Mesothelial cell of epicardium (in vitro differentiated cells): ENCODE measurements around the gene HRC. TPM values are rescaled to one million over a fixed set of nuclear protein-coding genes. Genes with fewer than 3 reads are reported as not detected.

Experiments
- DNase-seq, 2 experiments: peaks; one replicate each; pipeline ENCODE4 v3.0.0; 2021; ENCODE audit warnings: low spot score in 2 of 2; ENCODE audit not compliant: unreplicated experiment in 2 of 2
- H3K27ac Mint-ChIP-seq: 2 replicates; pipeline ENCODE4 v1.8.0; 2021; ENCODE audit warnings: mixed read lengths
- H3K27me3 Mint-ChIP-seq: 2 replicates; pipeline ENCODE4 v1.8.0; 2021; ENCODE audit warnings: low read depth, mixed read lengths
- H3K36me3 Mint-ChIP-seq: 2 replicates; pipeline ENCODE4 v1.8.0; 2021; ENCODE audit warnings: mixed read lengths
- H3K4me1 Mint-ChIP-seq: 2 replicates; pipeline ENCODE4 v1.8.0; 2021; ENCODE audit warnings: mixed read lengths
- H3K4me3 Mint-ChIP-seq: 2 replicates; pipeline ENCODE4 v1.8.0; 2021; ENCODE audit warnings: mild to moderate bottlenecking, moderate library complexity, mixed read lengths
- H3K9me3 Mint-ChIP-seq: 2 replicates; pipeline ENCODE4 v1.8.0; 2021; ENCODE audit warnings: mixed read lengths
- total RNA-seq: library from RNA; stranded (reverse); gene quantifications from 3 replicates; pipeline ENCODE4 v1.2.1, GENCODE V29; 2021
- TF ChIP-seq, protein P1 (sequence below): fragments of 200-600 bp; sonication (generic); IDR thresholded peaks from one replicate; pipeline ENCODE4 v1.5.0; 2021; ENCODE audit warnings: antibody characterized with exemption; ENCODE audit not compliant: unreplicated experiment

The HRC gene
- total RNA-seq, 1 donor from 2014 or later = 14.7 TPM

DNA sequence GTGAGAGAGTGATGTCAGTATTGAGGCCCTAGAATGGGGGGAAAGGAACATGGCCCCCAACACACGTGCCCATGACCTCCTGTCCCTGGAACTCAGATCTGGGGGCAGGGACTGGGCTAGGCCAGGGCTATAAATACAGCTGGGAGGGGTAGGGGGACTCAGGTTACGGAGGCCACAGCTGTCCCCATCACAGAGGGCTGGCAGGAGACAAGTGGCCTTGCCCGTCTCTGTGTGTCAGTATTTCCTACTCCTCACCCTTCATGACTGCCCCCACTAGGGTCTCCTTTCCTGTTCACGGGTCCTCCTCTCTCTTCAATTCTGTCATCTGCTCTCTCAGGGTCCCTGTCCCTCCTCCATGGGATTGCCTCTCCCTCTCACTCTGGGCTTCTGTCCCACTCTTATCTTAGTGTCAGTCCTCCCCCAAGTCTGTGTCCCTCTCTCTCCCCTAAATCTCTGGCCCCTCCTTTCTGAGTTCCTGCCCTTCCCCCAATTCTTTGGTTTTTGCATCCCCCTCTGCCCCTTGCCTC is 687 bp upstream of the HRC start:
- TF ChIP-seq, protein P1, sequence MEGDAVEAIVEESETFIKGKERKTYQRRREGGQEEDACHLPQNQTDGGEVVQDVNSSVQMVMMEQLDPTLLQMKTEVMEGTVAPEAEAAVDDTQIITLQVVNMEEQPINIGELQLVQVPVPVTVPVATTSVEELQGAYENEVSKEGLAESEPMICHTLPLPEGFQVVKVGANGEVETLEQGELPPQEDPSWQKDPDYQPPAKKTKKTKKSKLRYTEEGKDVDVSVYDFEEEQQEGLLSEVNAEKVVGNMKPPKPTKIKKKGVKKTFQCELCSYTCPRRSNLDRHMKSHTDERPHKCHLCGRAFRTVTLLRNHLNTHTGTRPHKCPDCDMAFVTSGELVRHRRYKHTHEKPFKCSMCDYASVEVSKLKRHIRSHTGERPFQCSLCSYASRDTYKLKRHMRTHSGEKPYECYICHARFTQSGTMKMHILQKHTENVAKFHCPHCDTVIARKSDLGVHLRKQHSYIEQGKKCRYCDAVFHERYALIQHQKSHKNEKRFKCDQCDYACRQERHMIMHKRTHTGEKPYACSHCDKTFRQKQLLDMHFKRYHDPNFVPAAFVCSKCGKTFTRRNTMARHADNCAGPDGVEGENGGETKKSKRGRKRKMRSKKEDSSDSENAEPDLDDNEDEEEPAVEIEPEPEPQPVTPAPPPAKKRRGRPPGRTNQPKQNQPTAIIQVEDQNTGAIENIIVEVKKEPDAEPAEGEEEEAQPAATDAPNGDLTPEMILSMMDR = no peak
- Mint-ChIP-seq H3K27ac (peak overlapping the region; percentile 91), H3K27me3 (no peaks in the 10 kb centered on the region)

DNA sequence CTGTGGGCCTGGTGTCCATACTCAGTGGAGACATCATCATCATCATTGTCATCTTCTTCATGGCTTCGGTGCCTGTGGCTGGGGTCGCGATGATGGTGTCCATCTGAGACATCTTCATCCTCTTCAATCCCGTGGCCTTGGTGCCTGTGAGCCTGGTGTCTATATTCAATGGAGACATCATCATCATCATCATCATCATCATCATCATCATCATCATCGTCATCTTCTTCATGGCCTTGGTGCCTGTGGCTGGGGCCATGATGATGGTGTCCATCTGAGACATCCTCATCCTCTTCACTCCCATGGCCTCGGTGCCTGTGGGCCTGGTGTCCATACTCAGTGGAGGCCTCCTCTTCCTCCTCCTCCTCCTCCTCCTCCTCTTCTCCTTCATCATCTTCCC is 917 bp downstream of the HRC start:
- Mint-ChIP-seq H3K4me1 (peaks cover 32% of the 10 kb centered on the region), H3K36me3 (no peaks in the 10 kb centered on the region), H3K27ac (no peak overlapping the region), H3K9me3 (peaks cover 10% of the 10 kb centered on the region), H3K4me3 (no peak overlapping the region), H3K27me3 (no peaks in the 10 kb centered on the region)
- TF ChIP-seq, protein P1 = no peak
- no peak for DNase-seq

More for the DNA sequence above, 687 bp upstream of the HRC start:
- H3K9me3 Mint-ChIP-seq = peaks cover 10% of the 10 kb centered on the region
- peaks cover 32% of the 10 kb centered on the region for H3K4me1 Mint-ChIP-seq
- peak overlapping the region; percentile 50 for H3K4me3 Mint-ChIP-seq
- peaks cover 5% of the 10 kb centered on the region for H3K36me3 Mint-ChIP-seq
- DNase-seq = no peak

DNA sequence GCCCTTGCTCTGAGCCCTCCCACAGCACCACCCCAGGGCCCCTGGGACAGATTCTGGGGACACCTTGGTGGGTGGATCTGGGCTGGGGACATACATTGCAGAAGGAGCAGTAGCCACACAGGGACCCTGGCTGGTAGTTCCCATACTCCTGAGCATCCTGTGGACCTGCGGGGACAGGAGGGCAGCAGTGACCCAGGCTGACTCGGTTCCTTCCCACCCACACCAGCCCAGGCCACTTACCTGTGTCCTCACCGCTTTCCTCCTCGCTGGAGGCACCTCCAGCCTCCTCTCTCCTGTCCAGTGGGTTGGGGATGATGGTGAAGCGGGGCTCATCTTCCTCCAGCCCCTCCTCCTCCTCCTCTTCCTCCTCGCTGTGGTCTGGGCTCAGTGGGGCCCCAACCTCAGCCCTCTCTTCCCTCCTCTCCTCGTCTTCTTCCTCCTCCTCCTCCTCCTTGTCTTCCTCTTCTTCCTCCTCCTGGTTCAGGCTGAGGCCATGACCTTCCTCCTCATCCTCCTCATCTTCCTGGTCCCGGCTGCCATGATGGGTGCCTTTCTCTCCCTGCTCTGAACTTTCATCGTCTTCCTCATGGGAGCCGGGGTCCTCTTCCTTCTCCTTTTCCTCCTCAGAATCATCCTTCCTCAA is 1.9 kb downstream of the HRC start:
- Mint-ChIP-seq H3K27me3 (no peaks in the 10 kb centered on the region), H3K4me1 (peaks cover 34% of the 10 kb centered on the region), H3K36me3 (no peaks in the 10 kb centered on the region), H3K4me3 (no peak overlapping the region), H3K9me3 (peaks cover 10% of the 10 kb centered on the region), H3K27ac (no peak overlapping the region)
- no peak for DNase-seq
- TF ChIP-seq, protein P1 = no peak

DNA sequence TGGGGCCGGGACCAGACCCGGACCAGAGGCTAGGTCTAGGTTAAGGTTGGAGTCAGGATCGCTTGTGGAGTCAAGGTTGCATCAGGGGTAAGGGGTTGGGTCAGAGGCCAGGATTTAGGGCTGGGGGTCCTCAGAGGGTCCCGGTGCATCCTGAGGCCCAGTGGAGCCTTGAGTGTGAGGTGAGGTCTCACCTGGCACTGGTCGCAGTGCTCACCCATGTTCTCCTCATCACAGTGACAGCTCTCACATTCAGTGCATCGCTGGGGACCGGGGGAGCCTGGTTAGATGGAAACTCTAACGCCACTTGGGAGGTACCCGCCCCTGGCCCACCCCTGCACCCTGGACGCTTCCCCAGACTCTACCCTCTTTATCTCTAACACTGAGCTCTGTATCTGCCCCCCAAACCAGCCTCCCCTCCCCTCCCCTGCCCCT is 3.1 kb downstream of the HRC start:
- no peak for DNase-seq
- peak overlapping the region; percentile 89 for H3K4me3 Mint-ChIP-seq
- no peaks in the 10 kb centered on the region for H3K27me3 Mint-ChIP-seq
- no peaks in the 10 kb centered on the region for H3K36me3 Mint-ChIP-seq
- TF ChIP-seq, protein P1 = no peak
- peaks cover 32% of the 10 kb centered on the region for H3K4me1 Mint-ChIP-seq
- peaks cover 10% of the 10 kb centered on the region for H3K9me3 Mint-ChIP-seq
- H3K27ac Mint-ChIP-seq = no peak overlapping the region

DNA sequence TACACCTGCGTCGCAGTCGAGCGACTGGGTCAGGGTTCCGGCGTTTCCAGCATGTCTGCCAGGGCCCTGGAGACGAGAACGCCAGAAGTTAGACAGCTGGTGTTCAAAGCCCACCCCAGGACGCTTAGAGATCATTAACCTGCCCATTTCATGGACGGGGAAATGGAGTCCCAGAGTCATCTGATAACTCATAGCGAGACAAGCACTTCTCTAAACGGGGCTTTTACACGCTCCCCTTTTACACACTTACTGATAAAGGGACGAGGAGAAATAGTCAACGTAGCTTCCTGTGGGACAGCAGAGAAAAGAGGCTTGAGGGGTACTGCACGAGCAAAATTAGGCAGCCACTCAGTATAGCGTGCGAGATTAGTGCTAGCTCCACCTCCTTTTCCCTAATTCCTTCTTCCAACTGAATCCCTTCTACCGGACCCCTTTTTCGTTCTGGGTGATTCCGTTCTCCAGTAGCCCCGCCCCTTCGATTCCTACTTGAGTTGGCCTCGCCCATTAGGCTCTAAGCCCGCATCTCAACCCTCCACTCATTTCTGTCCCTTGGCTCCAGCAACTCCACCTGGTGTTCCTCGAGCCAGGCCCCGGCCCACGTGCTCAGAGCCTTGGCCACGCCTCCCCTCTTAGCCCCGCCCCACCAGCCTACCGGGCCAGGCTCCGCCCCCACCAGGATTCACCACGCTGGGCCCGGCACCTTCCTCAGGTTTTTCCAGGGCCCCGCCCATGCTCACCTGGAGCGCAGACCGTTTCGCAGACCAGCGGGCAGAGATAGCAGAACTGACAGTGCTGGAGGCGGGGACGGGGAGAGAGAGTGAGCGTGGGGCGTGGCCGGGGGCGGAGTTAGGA is 3.7 kb downstream of the HRC start:
- H3K4me3 Mint-ChIP-seq = peak overlapping the region; percentile 89
- no peaks in the 10 kb centered on the region for H3K36me3 Mint-ChIP-seq
- peaks cover 10% of the 10 kb centered on the region for H3K9me3 Mint-ChIP-seq
- peak overlapping the region; percentile 82 for H3K27ac Mint-ChIP-seq
- TF ChIP-seq, protein P1 = no peak
- no peaks in the 10 kb centered on the region for H3K27me3 Mint-ChIP-seq
- H3K4me1 Mint-ChIP-seq = peaks cover 35% of the 10 kb centered on the region
- DNase-seq = peak in 1 of 2 experiments; percentile 74
